ENCODE data around the gene CNTN2.

Gene CNTN2

DNA sequence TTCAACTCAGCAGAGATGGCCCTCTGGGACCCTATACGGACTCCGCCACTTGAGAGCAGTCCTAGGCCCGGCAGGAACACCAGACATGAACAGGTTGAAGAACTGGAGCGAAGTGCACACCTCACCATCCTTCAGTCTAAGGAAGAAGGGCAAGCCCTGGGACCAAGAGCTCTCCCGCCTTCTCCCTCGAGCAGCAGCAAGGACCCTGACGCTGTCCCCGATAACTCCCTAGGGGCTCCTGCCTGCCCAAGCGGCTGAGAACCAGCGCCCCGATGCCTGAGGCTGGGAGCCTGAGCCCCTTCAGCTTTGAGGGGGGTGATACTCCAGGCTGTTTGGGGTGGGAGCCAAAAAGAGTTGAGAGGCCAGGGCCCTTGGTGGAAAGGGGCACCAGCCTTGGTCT, 31.1 kb downstream of the CNTN2 start:
- DNase-seq (ENCODE audit: low read depth, low spot score) = no peak

DNA sequence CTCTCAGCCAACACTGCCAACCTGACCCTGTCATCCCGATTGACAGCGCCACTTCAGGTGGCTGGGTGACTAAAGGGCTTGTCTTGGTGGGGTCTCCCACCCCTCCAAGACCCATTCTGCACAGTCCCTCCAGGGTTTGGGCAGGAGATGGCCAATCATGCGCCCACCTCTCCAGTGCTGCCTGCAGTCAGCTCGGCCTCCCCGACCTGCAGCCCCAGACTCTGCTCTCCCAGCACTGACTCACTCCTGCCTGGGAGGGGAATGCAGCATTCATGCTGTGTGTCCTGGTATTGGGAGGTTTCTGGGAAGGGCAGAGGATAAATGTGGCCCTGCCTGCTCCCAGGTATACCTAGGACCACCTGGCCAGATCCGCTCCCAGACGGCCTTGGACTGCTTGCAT, 31.5 kb downstream of the CNTN2 start:
- no peak for DNase-seq (ENCODE audit: low read depth, low spot score)

DNA sequence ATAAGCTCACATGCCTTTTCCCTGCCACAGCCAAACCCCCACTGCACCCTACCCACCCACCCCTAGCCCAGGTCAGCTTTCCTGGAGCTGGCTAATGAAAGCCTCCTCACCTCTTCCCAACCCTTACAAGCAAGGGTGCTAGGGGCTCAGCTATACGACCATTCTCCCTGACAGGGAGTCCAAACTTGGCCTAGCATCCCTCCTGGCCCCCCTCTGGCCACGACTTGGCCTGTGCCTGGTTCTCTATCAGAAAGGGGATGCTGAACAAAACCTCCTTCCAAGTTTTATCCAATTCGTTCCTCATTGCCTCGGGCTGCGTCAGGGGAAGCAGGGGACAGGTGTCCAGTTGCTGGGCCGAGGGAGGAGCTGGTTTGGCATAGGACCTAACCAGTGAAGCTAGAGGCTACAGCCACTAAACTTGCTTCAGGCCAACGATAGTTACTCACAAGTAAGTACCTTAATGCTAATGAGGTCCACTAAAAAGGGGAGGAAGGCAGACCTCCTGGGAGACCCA, 32.7 kb downstream of the CNTN2 start:
- no peak for DNase-seq (ENCODE audit: low read depth, low spot score)

DNA sequence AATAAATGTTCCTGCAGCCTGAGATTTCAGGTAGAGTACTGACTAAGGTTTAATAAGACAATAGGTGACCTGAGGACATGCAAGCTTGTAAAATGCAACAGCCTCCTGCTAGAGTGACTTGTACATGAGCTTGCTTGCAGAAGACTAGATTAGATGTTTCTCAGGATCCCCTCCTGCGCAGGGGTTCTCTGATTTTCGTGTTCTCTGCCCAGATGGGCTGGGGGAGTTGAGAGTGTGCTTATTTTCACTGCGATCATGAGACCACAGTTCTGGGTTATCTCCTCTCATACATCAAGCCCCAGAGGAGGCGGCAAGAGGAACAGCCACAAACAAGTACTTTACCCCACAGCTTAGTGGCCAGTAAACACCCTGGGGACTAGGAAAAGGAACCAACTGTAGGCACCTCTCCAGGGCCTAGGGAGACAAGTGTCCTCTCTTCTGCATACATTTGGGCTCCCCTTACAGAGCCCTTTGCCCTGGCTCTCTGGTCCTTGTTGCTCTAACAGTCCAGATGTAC, 33.3 kb downstream of the CNTN2 start:
- DNase-seq (ENCODE audit: low read depth, low spot score) = no peak

DNA sequence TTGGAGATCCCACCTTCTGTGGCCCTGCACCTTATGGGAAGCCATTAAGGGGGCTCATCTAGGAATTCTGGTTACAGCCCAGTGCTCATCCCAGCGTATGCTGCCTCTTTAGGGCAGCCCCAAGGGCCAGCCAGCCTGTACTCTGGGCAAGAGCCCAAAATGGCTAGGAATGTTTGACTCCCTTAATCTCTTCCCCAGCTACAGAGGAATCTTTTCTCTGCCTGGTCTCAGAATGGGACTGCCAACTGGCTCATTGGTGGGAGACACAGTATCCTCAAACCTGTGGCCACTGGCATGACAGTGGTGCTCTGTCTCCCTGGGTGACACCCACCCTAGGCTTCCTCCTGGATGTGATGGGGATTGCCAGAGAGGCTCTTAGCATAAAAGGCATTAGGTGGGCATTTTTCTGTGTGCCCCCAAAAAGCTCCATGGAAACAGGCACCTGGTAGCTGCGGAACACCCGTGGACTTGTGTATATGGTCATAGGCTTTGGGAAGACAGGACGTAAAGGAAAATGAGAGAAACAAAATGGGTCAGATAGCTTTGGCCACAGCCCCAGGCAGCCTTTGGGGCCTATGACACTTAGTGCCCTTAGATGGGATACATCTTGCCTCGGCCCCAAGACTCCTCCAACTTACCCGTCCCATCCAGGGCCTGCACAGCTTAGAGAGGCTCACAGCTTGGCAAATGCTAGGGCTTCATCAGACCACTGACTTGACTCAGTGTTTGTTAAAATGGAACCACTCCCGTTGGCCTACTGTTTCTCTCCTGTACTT, 34.3 kb downstream of the CNTN2 start:
- no peak for DNase-seq (ENCODE audit: low read depth, low spot score)

DNA sequence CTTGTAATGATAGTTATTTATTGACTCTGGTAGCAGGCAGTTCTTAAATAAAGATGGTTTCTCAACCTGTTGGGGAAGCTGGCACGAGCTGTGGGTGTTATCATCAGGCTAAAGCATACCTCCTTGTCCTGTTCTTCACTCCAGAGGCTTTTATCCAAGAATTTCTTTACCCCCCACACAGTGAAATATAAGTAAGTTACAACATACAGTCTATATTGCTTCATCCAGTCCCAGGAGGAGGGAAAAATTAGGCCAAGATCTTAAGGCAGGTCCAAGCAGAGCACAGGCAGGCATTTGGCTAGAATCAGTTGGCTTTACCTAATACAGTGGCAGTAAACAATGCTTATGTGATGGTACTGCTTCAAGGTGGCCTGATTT, 34.9 kb downstream of the CNTN2 start:
- no peak for DNase-seq (ENCODE audit: low read depth, low spot score)

DNA sequence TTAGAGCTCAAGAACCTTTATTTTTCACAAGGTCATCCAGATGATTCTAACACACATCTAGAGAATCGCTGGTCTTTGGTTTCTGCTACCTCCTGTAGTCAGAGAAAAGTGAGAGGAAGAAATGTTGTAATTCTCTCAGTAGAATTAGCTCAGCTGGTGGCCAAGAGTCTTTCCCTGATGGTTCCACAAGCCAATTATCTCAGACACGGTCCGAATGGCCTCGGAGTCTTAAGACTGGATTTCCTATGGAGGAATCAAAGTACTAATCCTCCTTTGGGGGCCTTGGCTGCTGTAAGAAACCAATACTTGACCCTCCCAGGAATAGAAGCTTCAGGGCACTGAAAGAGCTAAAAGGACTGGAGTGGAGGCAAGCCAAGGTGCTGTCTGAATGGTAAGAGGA, 39.4 kb downstream of the CNTN2 start:
- DNase-seq (ENCODE audit: low read depth, low spot score) = no peak

DNA sequence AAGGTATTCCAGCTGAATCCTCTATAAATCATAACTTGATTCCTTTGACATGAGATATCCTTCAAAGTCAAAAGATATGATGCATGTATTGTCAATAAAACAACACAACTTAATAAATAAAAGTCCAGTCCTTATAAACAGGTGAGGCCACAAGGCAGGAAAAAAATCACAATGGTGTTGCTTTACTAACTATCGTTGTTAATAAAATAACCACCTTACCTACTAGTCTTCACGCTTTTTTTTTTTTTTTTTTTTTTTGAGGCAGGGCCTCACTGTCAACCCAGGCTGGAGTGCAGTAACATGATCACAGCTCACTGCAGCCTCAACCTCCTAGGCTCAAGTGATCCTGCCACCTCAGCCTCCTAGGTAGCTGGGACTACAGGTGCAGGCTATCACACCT, 41.3 kb downstream of the CNTN2 start, which contains the start of gene TMEM81:
TSS of gene TMEM81 (minus strand) at position 101 of the 400 bp plus-strand sequence. CDS start 140 bp downstream, outside the sequence.
- DNase-seq (ENCODE audit: low read depth, low spot score) = no peak

DNA sequence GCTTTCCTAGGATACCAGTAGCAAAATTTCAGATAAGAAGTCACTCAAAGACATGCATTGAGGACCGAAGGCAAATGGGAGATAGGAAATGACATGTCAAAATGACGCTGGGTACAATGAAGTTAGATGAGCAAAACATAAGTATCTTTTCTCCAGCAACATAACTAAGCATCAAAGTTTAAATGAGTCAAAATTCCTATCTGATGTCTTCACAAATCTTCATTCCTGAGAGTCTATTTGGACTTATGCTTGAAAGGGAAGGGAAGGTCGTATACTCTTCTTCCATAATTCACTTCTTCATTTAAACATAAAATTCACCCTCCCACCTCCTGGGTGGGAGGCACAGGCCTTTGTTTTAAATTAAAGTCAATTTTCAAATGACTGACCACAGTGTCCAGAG, 45.3 kb downstream of the CNTN2 start:
- no peak for DNase-seq (ENCODE audit: low read depth, low spot score)

DNA sequence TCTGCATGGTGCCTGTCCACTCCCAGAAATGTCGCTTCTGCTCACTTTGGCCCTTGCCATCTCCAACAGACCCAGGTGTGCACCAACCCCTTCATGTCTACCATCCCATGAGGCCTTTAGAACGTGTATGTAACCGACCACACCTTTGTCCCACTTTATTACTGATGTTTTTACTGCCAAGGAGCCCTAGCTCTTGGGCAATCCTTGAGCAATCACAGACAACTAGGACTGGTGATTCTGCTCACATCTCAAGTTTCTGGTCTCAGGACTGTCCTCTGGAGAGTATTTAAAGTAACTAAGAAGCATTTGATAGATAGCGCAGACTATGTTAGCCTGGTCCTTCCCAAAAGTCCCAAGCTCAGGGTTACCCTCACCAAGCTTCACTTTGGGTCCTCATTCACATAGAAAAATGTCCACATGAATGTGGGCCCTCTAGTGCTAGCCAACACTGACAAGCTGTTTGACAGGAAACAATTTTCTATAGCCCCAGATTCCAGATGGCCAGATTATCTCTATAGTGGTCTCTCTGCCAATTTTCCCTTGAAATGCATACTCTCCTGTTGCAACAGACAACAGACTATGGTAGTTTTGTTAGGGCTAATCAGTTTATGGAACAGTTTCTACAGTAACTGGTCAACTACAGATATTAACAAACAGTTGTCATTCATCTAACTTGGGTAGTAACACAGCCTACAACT, 48.2 kb downstream of the CNTN2 start:
- no peak for DNase-seq (ENCODE audit: low read depth, low spot score)

DNA sequence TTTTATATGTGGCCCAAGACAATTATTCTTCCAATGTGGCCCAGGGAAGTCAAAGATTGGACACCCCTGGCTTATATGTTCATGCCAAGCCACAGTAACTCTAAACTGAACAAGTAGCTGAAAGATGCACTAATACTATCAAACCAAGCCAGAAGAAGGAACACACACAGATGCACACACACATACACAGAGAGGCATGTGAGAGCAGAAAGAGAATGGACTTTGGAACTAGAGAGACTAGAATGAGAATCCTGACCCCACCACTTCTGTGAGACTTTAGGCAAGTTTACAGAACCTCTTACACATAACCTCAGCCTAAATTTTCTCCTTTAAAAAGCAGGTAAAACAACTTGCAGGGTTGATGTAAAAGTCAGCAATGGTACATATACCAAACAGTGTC, 52.4 kb downstream of the CNTN2 start:
- no peak for DNase-seq (ENCODE audit: low read depth, low spot score)

DNA sequence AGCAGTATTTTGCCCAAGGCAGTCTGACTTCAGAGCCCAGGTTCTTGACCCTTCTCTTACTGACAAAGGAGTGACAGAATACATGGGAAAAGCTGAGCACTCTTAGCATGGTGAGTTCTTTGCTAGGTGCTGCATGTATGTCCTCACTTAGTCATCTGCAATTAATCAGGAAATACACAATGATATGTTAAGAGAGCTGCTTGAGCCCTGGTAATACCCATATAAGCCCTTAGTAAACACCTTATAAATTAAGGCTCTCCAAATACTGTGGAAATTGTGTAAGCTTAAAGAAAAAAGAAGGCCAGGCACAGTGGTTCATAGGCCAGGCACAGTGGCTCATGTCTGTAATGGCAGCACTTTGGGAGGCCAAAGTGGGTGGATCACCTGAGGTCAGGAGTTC, 55.2 kb downstream of the CNTN2 start:
- DNase-seq (ENCODE audit: low read depth, low spot score) = no peak

DNA sequence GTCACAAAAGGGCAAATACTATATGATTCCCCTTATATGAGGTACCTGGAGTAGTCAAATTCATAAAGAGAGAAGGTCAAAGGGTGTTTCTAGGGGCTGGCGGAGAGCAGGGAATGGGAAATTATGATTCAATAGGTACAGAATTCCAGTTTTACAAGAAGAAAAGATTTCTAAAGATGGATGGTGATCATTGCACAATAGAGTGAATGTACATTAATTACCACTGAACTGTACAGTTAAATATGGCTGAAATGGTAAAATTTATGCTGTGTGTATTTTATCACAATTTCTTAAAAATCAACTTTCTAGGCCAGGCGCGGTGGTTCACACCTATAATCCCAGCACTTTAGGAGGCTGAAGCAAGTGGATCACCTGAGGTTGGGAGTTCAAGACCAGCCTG, 59.4 kb downstream of the CNTN2 start:
- DNase-seq (ENCODE audit: low read depth, low spot score) = no peak

DNA sequence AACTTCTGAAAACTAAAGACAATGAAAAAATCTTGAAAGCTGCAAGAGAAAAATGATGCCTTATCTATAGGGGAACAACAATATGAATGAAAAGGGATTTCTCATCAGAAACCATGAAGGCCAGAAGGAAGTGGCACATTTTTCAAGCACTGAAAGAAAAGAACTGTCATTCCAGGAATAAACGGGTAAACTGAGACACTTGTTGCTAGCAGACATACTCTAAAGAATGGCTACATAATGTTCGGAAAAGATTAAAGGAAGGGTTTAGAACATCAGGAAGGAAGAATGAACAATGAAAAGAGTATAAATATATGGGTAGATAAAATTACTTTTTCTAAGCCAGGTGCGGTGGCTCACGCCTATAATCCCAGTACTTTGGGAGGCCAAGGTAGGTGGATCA, 64.3 kb downstream of the CNTN2 start:
- DNase-seq (ENCODE audit: low read depth, low spot score) = no peak

DNA sequence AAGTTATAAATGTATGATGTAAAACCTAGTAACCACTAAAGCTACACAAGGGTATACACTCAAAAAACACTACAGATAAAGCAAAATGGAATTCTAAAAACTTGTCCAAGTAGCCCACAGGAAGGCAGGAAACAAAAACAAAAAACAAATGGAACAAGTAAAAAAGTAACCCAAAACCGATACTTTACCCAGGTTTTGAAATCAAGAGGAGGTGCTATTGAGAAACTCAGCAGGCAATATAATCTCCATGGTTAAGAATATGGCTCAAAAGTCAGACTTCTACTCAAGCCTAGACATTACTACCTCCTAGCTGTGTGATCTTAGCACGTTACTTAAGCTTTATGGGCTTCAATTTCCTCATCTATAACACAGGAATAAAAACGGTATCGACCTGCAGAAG, 65.5 kb downstream of the CNTN2 start:
- no peak for DNase-seq (ENCODE audit: low read depth, low spot score)

DNA sequence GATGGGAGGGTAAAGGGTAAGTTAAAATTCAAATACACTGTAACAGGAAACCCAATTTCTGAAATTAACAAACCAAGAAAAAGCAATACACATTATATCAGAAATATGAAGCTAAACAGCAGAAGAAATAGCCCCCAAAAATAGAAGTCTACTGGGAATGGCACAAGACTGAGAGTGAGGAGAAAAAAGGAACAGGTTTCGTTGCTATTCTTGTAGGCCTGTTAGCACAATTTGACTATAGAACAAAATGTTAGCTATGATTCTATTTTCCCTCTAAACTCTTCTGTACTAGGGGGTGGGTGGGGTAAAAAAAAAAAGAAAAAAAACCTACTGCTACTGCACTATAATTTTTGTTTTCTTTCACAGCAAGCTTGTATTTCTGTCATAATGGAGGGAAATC, 66.3 kb downstream of the CNTN2 start:
- no peak for DNase-seq (ENCODE audit: low read depth, low spot score)

DNA sequence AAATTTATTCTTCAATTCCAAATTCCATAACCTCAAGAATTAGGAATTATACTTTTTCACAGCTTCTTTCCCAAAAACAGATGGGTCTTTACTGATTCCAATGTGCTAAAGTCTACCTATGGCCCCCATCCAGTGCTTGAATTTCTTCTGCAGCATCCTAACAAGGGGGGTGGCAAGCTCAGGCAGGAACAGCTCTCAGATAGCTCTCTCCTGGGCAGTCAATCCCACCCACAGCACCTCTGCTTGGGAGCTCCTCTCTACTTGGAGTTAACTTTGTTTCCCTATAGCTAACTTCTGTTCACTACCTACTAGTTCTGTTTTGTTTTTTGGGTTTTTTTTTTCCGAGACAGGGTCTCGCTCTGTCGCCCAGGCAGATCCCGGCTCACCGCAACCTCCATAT, 66.7 kb downstream of the CNTN2 start:
- DNase-seq (ENCODE audit: low read depth, low spot score) = no peak

DNA sequence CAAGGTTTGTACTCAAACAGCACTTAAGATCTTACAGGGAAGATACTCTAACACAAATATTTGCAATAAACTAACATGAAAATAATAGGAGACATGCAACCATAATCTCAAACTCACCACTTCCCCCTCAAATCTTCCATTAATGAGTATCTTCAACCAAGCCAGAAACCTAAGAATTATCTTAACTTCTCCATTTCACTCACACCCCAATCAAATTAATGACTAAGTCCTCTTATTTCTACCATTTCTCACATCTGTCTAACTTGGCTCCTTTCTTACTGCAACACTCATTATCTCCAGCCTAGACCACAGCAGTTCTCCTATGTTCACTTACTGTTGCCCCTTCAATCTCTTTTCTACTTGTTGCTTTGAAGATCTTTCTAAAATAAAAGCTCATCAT, 68.3 kb downstream of the CNTN2 start:
- no peak for DNase-seq (ENCODE audit: low read depth, low spot score)

DNA sequence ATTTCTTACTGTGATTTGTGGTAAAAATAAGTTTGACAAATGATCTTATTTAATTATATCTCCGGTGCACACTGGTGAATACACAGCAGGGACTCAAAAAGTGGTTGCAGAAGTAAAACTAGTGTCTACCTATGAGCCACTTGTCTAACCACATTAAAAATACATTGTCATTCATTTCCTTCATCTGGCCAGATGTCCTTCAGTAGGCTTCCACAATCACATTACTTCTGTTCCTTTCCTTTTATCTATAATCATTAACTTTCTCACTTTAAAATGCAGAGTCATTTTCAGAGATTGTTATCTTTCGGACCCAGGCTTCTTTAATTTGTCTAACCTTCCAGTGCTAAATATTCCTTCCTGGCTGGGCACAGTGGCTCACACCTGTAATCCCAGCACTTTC, 75.7 kb downstream of the CNTN2 start:
- DNase-seq (ENCODE audit: low read depth, low spot score) = no peak

DNA sequence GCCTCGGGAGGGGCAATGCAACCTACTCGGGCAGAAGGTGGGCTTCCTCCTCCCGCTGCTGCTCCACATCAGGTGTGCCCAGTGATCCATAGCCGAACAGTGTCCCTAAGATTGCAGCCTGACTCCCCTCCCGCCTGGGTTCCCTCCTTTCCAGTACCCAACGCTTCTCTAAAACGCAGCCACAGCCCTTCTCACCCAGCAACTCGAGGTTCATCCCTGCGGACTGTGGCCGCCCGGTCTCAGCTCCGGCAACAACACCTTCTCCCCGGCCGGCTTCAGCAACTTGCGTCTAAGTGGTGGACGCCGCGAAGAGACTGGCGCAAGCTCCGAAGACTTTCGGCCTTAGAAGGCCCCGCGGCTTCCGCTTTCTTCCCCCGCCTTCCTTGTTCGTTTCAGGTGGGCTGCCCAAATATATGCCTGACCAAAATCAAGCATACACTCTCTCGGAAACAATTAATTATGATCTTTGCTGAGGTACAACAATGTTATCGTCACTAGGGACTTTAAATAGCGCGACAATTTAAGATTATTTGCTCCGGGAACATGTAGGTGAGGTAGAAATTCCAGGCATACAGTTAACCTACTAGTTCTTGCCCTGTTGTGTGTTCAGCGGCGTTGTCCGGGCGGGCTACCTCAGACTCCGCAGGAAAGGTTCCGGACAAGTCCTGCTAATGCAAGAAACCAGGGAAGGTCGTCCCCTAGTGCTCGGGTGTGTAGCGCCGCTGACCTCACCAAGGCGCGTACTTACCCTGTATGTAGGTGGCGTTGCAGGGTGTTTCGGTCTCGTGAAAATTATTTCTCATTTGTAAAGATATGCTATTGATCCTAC, 78.9 kb downstream of the CNTN2 start, which contains the start of gene RBBP5:
TSS of gene RBBP5 (minus strand) at position 319 of the 829 bp plus-strand sequence. CDS start at position 214, 105 bp downstream.
- peak; percentile 91 for DNase-seq (ENCODE audit: low read depth, low spot score)

DNA sequence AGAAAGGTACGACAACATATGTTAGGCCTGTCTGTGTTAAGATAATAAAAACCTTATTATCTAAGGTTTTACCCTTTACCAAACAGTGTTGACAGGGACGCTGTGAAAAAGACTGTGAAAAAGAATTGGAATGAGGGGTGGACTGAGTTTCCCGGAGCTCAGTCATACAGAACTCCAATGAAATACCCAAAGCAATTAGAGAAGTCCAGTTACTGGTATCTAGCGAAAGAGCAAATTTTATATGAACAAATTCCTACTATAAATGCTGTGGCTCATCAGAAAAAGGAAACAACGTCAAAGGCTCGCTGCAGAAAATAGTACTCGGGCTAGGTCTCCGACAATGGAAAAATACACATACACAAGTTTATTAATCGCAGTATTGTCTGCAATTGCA, 79.5 kb downstream of the CNTN2 start:
- DNase-seq (ENCODE audit: low read depth, low spot score) = no peak

DNA sequence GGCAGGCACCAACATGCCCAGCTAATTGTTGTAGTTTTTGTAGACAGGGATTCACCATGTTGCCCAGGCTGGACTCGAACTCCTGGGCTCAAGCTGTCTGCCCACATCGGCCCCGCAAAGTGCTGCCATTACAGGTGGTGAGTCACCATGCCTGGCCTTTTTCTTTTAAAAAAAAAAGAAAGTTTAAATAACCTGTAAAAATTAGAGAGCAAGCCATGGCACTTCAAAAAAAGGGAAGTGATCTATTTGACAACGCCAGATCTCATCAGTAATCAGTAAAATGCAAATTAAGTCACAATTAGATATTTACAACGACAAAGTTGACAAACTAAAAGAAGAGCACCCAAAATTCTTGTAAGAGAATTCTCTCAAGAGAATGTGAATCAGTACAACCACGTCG, 81.7 kb downstream of the CNTN2 start:
- DNase-seq (ENCODE audit: low read depth, low spot score) = no peak
